Body of pancreas (tissue), 4 donors: ENCODE results near the gene ADGRD1. TPM values are rescaled to one million over a fixed set of nuclear protein-coding genes. Genes with fewer than 3 reads are reported as not detected.

ENCODE experiments used
- ATAC-seq: fragments of 150-250 bp; one replicate; pipeline ENCODE4 v1.9.1; 2016
- DNase-seq, 4 donors: peaks; one replicate each; pipeline ENCODE4 v3.0.0-alpha.2; 2019
- H3K27ac ChIP-seq, 4 donors: fragments of 200-600 bp; sonication (generic); 1 replicate in 3 of 4; 2 replicates in 1 of 4; pipeline versions ENCODE4 v1.5.1 to v1.6.1; 2016 to 2019; ENCODE audit warnings: mild to moderate bottlenecking in 1 of 4, mixed read lengths in 1 of 4, moderate library complexity in 1 of 4
- H3K27me3 ChIP-seq, 2 donors: fragments of 200-600 bp; sonication (generic); one replicate each; pipeline ENCODE4 v1.6.0; 2016; ENCODE audit warnings: mild to moderate bottlenecking in 1 of 2
- H3K36me3 ChIP-seq, 2 donors: fragments of 200-600 bp; sonication (generic); replicated peaks in 1 of 2; 2 replicates each; pipeline ENCODE4 v1.5.1; 2016; ENCODE audit warnings: low read depth in 2 of 2; ENCODE audit not compliant: insufficient read depth in 1 of 2
- H3K4me1 ChIP-seq: fragments of 200-600 bp; sonication (generic); one replicate; pipeline ENCODE4 v1.6.0; 2016
- H3K4me3 ChIP-seq, 2 donors: fragments of 200-600 bp; sonication (generic); 1 replicate in 1 of 2; 2 replicates in 1 of 2; pipeline ENCODE4 v1.5.1; 2016 to 2019
- H3K9me3 ChIP-seq, 3 donors: fragments of 200-600 bp; sonication (generic); 1 replicate in 2 of 3; 2 replicates in 1 of 3; pipeline ENCODE4 v1.5.1; 2016
- CTCF ChIP-seq, 7 experiments: fragments of 450-650 bp in 4 of 7; fragments of 200-600 bp in 3 of 7; sonication (generic) in 3 of 7; IDR thresholded peaks; one replicate each; pipeline ENCODE4 v1.5.1; 2016 to 2019; ENCODE audit warnings: antibody characterized with exemption in 7 of 7
- POLR2A ChIP-seq, 3 donors: fragments of 450-650 bp; IDR thresholded peaks; one replicate each; pipeline ENCODE4 v1.6.1; 2016; ENCODE audit warnings: antibody characterized with exemption in 3 of 3, mild to moderate bottlenecking in 2 of 3
- WGBS, 2 donors: methylation state at CpG; one replicate each; pipeline ENCODE4 v1.1.5; 2017; 5-methylcytosine and 5-hydroxymethylcytosine counted together
- intact Hi-C: fragments of 100-400 bp; cut with DNase I; formaldehyde crosslinking; loops from one replicate; pipeline ENCODE4 v1.15.1; 2023
- total RNA-seq, 2 donors: library from RNA; depleted of rRNA; stranded (reverse); fragments of >200 nt; gene quantifications; one replicate each; pipeline ENCODE4 v1.1.0, GENCODE V29; 2016

ADGRD1 gene
- total RNA-seq, 2 donors from 2014 or later, result 4.4 to 4.9 TPM

- intact Hi-C loops, result no loop called here
- TF ChIP-seq POLR2A (IDR thresholded peaks at IDR 0.05), result no peak
- no peak for TF ChIP-seq CTCF (IDR thresholded peaks at IDR 0.05)
- Histone ChIP-seq H3K27ac (no peak overlapping the region), H3K36me3 (no peaks in the 10 kb centered on the region), H3K4me1 (no peaks in the 10 kb centered on the region), H3K9me3 (no peaks in the 10 kb centered on the region), H3K27me3 (no peaks in the 10 kb centered on the region), H3K4me3 (no peak overlapping the region)
- 87 to 91% methylated on average over 21 to 22 of the region's 22 CpGs for WGBS, 2 donors
- DNase-seq (no peak), ATAC-seq (no peak)
These were observed 50.5 kb downstream of the ADGRD1 start for GRCh38 chr12:131004166-131004565.

DNA sequence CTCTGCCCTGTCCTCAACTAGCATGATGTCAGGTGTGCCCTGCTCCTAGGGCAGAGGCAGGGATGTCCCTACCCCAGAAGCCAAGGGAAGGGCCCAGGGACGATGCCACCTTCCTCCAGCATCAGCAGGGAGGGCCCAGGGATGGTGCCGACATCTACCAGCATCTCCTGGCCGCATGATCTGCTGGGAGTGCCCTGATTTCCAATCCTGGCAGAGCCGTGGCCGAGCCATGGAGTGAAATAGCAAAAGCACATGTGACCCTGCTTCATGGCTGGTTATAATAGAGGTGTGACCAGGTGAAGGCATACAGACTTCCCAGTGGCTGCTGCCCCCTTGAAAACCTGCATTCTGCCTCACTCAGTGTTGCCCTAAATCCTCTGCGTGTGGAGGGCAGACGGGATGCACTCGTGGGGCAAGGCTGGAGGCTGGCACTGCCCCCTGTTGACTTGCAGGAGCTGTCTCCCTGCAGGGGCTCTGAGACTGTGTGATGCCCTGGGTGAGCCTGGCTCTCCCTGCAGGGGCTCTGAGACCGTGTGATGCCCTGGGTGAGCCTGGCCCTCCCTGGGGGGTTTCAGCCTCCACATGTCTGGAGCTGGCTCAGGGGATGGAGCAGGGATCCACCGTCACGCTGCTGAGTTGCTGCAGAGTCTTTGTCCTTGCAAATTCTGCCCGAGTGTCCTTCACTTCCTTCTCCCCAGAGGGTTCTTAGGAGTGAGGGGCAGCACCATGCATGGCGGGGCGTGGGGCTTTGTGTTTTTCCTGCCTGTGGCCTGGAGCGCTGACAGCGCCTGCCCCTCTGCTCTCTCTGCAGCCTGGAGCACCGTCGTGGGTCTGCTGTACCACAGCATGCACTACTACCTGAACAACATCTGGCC is 51.7 kb downstream of the ADGRD1 start:
- no peak overlapping the region for H3K27ac ChIP-seq
- intact Hi-C loops, result no loop called here
- H3K36me3 ChIP-seq, result no peaks in the 10 kb centered on the region
- no peak overlapping the region for H3K4me3 ChIP-seq
- H3K4me1 ChIP-seq, result no peaks in the 10 kb centered on the region
- H3K9me3 ChIP-seq, result no peaks in the 10 kb centered on the region
- H3K27me3 ChIP-seq, result no peaks in the 10 kb centered on the region
- ATAC-seq, result no peak
- DNase-seq, result no peak
- no peak for TF ChIP-seq CTCF (IDR thresholded peaks at IDR 0.05)
- TF ChIP-seq POLR2A (IDR thresholded peaks at IDR 0.05), result no peak
- WGBS, 2 donors, result 77 to 78% methylated on average over 11 to 17 of the region's 18 CpGs

- Histone ChIP-seq H3K9me3 (no peaks in the 10 kb centered on the region), H3K27ac (no peak overlapping the region), H3K4me1 (no peaks in the 10 kb centered on the region), H3K4me3 (no peak overlapping the region), H3K36me3 (no peaks in the 10 kb centered on the region), H3K27me3 (no peaks in the 10 kb centered on the region)
- intact Hi-C loops, result no loop called here
- WGBS, 2 donors, result 82 to 86% methylated on average over 15 to 20 of the region's 21 CpGs
- DNase-seq (no peak), ATAC-seq (no peak)
- TF ChIP-seq POLR2A (IDR thresholded peaks at IDR 0.05) (no peak), CTCF (IDR thresholded peaks at IDR 0.05) (no peak)
These were observed 52.5 kb downstream of the ADGRD1 start for GRCh38 chr12:131006036-131006735.

DNA sequence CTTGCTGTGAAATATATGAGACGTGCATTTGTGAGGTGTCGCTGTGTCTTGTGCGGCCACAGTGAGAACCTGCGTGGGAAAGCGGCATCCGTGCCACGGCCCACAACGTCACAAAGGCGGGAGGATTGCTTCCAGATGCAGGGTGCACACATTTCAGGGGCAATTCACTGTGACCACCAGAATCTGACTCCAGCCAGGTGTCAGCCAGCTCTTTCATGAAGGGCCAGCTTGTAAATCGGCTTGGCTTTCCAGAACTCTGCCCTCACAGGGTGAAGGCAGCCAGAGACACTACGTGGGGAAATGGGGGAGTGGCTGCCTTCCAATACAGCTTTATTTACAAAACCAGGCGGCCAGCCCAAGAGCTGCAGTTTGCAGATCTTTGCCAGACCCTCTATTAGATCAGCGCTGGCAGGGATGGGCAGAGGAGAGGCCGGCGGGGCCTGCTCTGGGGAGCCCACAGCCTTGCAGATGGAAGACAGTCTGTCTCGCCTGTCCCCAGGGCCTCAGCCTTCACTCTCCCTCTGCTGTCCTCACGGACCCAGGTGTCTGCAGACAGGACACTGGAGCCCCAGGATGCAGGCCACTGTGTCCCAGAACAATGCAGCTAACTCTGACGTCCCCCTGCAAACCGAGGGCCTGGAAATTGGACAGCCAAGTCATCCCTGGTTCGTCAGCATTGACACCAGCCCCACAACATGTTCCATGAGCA is 53.5 kb downstream of the ADGRD1 start:
- intact Hi-C loops, result no loop called here
- Histone ChIP-seq H3K27ac (no peak overlapping the region), H3K4me3 (no peak overlapping the region), H3K9me3 (no peaks in the 10 kb centered on the region), H3K27me3 (no peaks in the 10 kb centered on the region), H3K36me3 (no peaks in the 10 kb centered on the region), H3K4me1 (no peaks in the 10 kb centered on the region)
- TF ChIP-seq CTCF (IDR thresholded peaks at IDR 0.05), result no peak
- no peak for TF ChIP-seq POLR2A (IDR thresholded peaks at IDR 0.05)
- DNase-seq (no peak), ATAC-seq (no peak)
- WGBS, 2 donors, result 70 to 85% methylated on average over 5 to 20 of the region's 20 CpGs
